ENCODE results near the gene TMEM179. TPM values are rescaled to one million over a fixed set of nuclear protein-coding genes. Genes with fewer than 3 reads are reported as not detected.

TMEM179 gene
- total RNA-seq, 4 donors from 2014 or later: not detected

DNA sequence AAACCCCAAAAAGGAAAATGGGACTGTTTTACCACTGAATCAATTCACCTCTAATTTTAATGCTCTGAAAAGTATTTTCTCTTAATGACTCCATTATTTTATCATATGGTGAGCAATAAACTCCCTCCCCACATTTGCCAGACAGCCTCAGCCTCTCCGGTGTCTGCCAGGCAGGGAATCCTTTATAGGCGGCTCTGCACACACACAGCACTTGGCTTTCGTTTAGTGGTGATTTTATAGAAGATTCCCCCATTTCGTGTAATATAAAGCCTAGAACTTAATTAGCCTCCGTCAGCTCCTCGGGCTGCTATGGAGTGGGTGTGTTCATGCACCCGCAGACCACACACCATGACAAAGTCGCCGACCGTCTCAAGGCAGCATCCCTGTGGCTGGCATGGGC lies 35.1 kb downstream of the TMEM179 start:
- DNase-seq (ENCODE audit: low spot score in 2 of 2): no peak
- no peak for TF ChIP-seq POLR2A (IDR thresholded peaks at IDR 0.05)
- TF ChIP-seq, protein P1, sequence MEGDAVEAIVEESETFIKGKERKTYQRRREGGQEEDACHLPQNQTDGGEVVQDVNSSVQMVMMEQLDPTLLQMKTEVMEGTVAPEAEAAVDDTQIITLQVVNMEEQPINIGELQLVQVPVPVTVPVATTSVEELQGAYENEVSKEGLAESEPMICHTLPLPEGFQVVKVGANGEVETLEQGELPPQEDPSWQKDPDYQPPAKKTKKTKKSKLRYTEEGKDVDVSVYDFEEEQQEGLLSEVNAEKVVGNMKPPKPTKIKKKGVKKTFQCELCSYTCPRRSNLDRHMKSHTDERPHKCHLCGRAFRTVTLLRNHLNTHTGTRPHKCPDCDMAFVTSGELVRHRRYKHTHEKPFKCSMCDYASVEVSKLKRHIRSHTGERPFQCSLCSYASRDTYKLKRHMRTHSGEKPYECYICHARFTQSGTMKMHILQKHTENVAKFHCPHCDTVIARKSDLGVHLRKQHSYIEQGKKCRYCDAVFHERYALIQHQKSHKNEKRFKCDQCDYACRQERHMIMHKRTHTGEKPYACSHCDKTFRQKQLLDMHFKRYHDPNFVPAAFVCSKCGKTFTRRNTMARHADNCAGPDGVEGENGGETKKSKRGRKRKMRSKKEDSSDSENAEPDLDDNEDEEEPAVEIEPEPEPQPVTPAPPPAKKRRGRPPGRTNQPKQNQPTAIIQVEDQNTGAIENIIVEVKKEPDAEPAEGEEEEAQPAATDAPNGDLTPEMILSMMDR (IDR thresholded peaks at IDR 0.05): no peak
- intact Hi-C loops (cut with DNase I; ENCODE audit: low total_unique reads): no loop called here
- no peak overlapping the region for H3K4me3 ChIP-seq (ENCODE audit: low read depth, poor library complexity, severe bottlenecking)
- 21 to 29% methylated on average over 10 of the region's 10 CpGs for WGBS, 2 donors

DNA sequence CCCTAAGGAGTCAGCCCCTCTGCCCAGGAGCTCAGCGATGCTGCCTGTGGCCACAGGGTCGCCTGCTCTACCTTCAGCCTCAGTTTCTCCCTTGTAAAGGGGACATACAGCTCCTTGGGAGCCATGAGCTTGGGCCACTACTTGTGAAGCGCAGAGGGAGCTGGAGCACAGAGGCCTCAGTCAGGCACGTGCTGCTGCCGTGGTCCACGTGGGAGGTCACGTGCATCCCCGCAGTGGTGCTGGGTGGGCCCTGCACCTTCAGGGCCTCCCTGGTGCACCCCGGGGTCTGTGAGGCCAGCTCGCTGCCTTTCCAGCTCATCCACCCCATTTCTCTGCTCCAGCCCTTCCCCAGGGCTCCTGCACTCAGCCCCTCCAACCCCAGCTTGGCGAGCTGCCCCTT lies 36.0 kb downstream of the TMEM179 start:
- no peak for TF ChIP-seq POLR2A (IDR thresholded peaks at IDR 0.05)
- TF ChIP-seq, protein P1 (IDR thresholded peaks at IDR 0.05): no peak
- intact Hi-C loops (cut with DNase I; ENCODE audit: low total_unique reads): no loop called here
- WGBS, 2 donors: 58 to 62% methylated on average over 8 to 11 of the region's 11 CpGs
- no peak for DNase-seq (ENCODE audit: low spot score in 2 of 2)
- no peak overlapping the region for H3K4me3 ChIP-seq (ENCODE audit: low read depth, poor library complexity, severe bottlenecking)

DNA sequence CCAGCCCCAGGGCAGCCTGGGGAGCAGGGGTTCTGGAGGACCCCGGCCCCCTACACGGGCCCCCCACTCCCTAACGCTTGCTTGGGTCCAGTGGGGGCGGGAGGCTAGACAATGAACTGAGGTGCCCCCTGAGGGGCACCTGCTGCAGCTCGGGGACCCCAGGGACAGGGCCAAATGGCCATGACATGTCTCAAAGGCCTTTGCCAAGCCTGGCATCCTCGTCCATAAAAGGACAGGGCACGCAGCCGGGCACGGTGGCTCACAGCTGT lies 36.7 kb downstream of the TMEM179 start:
- TF ChIP-seq, protein P1 (IDR thresholded peaks at IDR 0.05): no peak
- TF ChIP-seq POLR2A (IDR thresholded peaks at IDR 0.05): no peak
- WGBS, 2 donors: 58 to 78% methylated on average over 4 to 9 of the region's 9 CpGs
- no peak overlapping the region for H3K4me3 ChIP-seq (ENCODE audit: low read depth, poor library complexity, severe bottlenecking)
- no peak for DNase-seq (ENCODE audit: low spot score in 2 of 2)
- intact Hi-C loops (cut with DNase I; ENCODE audit: low total_unique reads): no loop called here

DNA sequence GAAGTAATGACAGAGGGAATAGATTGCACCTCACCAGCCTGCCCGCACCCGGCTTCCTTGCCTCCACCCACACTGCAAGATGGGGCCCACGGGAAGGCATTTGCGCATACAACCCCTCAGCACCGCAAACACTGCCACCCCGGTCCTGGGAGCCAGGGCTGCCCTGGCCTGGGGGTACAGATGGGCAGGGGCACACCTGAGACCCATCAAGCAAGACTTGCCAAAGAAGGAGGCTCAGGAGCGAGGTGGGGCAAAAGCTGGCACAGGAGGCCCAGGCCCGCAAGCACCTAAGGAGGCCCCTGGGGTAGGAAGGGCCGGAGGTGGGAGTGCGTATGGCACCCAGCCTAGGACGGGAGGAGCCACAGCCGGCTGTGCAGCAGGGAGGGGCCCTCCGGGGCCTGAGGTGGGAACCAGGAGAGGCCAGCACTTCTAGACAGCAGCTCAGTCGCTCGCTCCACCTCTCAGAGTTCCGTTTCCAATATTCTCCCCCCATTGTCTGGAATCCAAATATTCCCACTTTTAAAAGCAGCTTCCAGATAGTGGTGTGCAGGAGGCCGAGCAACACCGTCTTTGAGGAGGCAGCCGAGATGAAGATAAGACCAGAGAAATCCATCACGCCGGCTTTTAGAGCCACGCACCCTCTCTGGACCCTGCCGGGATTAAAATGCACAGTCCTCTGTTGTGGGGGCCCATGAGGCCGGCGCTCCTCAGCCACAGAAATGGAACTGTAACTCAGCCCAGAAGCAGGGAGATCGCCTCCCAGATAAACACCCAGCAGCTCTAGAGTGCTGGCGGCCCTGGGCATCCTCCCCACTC lies 37.2 kb downstream of the TMEM179 start:
- no peak for DNase-seq (ENCODE audit: low spot score in 2 of 2)
- 34 to 37% methylated on average over 26 of the region's 27 CpGs for WGBS, 2 donors
- intact Hi-C loops (cut with DNase I; ENCODE audit: low total_unique reads): no loop called here
- no peak overlapping the region for H3K4me3 ChIP-seq (ENCODE audit: low read depth, poor library complexity, severe bottlenecking)
- no peak for TF ChIP-seq POLR2A (IDR thresholded peaks at IDR 0.05)
- TF ChIP-seq, protein P1 (IDR thresholded peaks at IDR 0.05): no peak

DNA sequence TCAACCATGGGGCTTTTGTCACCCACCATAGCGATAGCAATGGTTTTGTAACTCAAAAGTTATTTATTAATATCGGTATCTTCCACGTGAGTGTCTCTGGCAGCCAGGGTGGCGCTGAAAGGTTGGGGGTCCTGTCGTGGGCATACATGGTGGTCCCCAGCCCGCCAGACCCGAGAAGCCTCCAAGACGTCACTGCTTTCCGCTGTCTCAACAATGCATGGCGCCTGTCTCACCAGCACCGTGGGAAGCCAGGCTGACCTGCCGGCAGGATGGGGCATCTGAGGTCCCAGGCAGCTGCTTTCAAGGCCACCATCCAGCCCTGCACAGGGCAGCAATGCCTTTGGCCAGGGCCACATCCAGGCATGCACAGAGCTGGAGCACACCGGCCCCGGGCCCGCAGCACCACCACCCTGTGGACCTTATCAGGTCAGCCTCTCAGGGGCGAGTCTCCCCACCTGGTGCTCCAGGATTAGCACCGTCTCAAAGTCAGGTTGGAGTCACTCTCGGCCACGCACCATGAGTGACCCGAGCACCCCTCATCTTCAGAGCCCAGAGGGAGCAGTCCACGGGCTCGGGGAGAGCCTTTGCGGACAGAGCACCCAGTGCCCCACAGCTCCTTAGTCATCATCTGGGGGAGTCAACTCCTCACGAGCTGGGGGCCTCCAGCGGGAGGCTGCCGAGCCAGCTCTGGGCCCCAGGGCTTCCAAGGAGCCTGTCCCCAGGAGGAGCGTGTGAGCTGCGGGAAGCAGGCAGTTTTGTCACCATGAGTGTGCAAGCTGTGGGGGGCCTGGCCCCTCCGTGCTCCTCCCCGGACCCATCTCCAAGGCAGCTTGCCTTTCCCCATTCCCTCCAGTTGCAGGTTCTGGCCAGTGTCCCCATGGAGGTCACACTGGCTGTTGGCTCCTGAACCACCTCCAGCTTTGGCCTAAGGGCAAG lies 39.6 kb downstream of the TMEM179 start:
- 68 to 76% methylated on average over 16 to 19 of the region's 30 CpGs for WGBS, 2 donors
- H3K4me3 ChIP-seq (ENCODE audit: low read depth, poor library complexity, severe bottlenecking): no peak overlapping the region
- no peak for DNase-seq (ENCODE audit: low spot score in 2 of 2)
- intact Hi-C loops (cut with DNase I; ENCODE audit: low total_unique reads): loop anchor here (5.0 kb wide), 2 partner anchors 428 to 478 kb away; partner anchors contain the start of genes ASPG and KIF26A
- TF ChIP-seq, protein P1 (IDR thresholded peaks at IDR 0.05): no peak

Data from lower leg skin (tissue), 4 donors.